ENCODE measurements around the gene CHSY1. TPM values are rescaled to one million over a fixed set of nuclear protein-coding genes. Genes with fewer than 3 reads are reported as not detected.
A peak's percentile ranks its signal among the peaks of the same experiment; 100 is the strongest.
"Not testable (repeated sequence)": the region's sequence is repeated elsewhere in the genome, so short reads cannot be mapped to it uniquely, and the experiment has no call there.

The CHSY1 gene
- total RNA-seq, 4 donors from 2014 or later, result 25.6 to 62.8 (median 46.0) TPM

DNA sequence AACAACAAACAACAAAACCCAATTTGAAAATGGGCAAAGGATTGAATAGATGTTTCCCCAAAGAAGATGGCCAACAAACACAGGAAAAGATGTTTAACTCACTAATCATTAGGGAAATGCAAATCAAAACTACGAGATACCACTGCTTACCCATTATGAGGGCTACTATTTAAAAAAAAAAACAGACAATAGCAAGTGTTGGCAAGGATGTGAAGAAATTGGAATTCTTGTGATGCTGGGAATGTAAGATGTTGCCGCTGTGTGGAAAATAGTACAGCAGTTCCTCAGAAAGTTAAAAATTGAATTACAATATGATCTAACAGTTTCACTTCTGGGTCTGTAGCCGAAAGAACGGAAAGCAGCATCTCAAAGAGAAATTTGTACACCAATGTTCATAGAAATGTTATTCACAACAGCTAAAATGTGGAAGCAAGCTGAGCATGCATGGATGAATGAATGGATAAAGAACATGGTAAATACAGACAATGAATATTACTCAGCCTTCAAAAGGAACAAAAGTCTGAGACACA lies 121.9 kb downstream of the CHSY1 start:
- DNase-seq, result no peak
- H3K36me3 ChIP-seq, result no peaks in the 10 kb centered on the region
- H3K4me1 ChIP-seq, result peaks cover 0 to 9% of the 10 kb centered on the region in 2 donors
- no peak overlapping the region for H3K4me3 ChIP-seq
- TF ChIP-seq, protein P1, sequence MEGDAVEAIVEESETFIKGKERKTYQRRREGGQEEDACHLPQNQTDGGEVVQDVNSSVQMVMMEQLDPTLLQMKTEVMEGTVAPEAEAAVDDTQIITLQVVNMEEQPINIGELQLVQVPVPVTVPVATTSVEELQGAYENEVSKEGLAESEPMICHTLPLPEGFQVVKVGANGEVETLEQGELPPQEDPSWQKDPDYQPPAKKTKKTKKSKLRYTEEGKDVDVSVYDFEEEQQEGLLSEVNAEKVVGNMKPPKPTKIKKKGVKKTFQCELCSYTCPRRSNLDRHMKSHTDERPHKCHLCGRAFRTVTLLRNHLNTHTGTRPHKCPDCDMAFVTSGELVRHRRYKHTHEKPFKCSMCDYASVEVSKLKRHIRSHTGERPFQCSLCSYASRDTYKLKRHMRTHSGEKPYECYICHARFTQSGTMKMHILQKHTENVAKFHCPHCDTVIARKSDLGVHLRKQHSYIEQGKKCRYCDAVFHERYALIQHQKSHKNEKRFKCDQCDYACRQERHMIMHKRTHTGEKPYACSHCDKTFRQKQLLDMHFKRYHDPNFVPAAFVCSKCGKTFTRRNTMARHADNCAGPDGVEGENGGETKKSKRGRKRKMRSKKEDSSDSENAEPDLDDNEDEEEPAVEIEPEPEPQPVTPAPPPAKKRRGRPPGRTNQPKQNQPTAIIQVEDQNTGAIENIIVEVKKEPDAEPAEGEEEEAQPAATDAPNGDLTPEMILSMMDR (IDR thresholded peaks at IDR 0.05), result no peak
- TF ChIP-seq POLR2A (IDR thresholded peaks at IDR 0.05), result no peak
- no peak overlapping the region for H3K27ac ChIP-seq
- intact Hi-C loops (cut with DNase I; ENCODE audit: low total_unique reads), result no loop called here
- peaks cover 0 to 5% of the 10 kb centered on the region in 2 donors for H3K9me3 ChIP-seq
- no peaks in the 10 kb centered on the region for H3K27me3 ChIP-seq

DNA sequence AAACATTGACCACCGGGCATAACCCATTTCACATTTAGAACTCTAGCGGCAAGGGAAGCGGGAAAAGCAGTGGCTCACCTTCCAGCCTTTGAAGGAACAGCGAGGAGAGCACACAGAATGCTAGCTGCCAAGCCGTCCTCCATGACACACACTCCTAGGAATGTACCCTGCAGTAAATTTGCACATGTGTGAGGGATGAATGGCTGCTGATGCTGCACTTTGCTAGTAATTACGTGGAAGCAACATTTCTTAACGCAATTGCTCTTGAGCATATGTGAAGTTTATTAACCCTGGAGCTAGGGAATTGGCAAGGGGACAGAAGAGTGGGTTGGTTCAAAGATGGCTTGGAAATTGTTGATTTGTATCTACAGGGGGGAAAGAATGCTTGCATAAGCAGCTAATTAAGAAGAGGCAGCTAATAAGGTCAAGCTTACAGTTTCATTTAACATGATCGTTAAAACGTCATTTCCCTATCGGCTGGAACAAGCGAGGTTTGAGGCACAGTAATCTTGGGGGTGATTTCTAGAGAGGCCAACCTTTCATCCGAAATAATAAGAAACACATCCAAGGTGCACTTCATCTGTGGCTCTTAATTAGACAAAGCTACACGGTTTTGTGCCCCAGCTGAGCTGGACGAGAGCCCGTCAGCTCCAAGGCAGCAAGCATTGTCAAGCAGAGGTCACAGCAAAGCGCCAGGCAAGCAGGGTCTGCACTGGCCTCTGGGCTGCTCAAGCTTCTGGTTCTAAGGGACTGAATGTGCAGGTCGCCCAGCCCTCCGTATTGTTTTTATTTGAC lies 123.4 kb downstream of the CHSY1 start:
- H3K27ac ChIP-seq, result peak overlapping the region; percentile 71 to 82
- DNase-seq, result peak; percentile 45 to 48
- no peak overlapping the region for H3K4me3 ChIP-seq
- intact Hi-C loops (cut with DNase I; ENCODE audit: low total_unique reads), result no loop called here
- TF ChIP-seq, protein P1 (IDR thresholded peaks at IDR 0.05), result no peak
- TF ChIP-seq POLR2A (IDR thresholded peaks at IDR 0.05), result no peak
- peaks cover 0 to 9% of the 10 kb centered on the region in 2 donors for H3K4me1 ChIP-seq
- peaks cover 0 to 5% of the 10 kb centered on the region in 2 donors for H3K9me3 ChIP-seq
- H3K27me3 ChIP-seq, result no peaks in the 10 kb centered on the region
- no peaks in the 10 kb centered on the region for H3K36me3 ChIP-seq

DNA sequence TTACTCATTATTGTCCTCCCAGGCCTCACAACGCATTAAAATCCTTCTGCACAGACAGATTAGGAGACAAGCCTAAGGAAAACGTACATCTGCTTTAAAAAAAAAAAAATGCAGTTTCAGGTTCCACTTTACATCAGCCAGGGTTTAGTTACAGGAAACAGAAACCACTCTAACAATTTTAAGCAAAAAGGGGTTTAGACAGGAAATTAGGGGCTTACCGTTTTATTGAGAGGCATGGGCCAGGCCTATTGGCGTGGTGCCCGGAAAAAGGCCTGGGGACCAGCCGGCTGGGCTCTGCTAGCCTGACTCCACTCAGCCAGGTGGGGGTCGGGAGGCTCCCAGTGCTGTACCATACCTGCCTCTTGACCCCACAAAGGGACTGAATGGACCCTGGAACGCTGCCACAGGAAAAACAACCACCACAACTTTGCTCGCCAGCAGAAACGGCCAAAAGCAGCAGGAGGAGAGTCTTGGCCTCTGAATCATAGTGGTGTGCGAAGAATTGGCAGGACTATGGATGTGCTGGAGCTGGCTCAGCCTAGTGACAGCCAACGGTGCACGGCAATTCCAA lies 124.3 kb downstream of the CHSY1 start:
- peaks cover 0 to 5% of the 10 kb centered on the region in 2 donors for H3K9me3 ChIP-seq
- H3K4me1 ChIP-seq, result peaks cover 0 to 9% of the 10 kb centered on the region in 2 donors
- H3K36me3 ChIP-seq, result no peaks in the 10 kb centered on the region
- DNase-seq, result peak; percentile 71 to 80
- no peak overlapping the region for H3K4me3 ChIP-seq
- peak overlapping the region; percentile 71 to 82 for H3K27ac ChIP-seq
- intact Hi-C loops (cut with DNase I; ENCODE audit: low total_unique reads), result no loop called here
- TF ChIP-seq POLR2A (IDR thresholded peaks at IDR 0.05), result no peak
- TF ChIP-seq, protein P1 (IDR thresholded peaks at IDR 0.05), result no peak
- no peaks in the 10 kb centered on the region for H3K27me3 ChIP-seq

DNA sequence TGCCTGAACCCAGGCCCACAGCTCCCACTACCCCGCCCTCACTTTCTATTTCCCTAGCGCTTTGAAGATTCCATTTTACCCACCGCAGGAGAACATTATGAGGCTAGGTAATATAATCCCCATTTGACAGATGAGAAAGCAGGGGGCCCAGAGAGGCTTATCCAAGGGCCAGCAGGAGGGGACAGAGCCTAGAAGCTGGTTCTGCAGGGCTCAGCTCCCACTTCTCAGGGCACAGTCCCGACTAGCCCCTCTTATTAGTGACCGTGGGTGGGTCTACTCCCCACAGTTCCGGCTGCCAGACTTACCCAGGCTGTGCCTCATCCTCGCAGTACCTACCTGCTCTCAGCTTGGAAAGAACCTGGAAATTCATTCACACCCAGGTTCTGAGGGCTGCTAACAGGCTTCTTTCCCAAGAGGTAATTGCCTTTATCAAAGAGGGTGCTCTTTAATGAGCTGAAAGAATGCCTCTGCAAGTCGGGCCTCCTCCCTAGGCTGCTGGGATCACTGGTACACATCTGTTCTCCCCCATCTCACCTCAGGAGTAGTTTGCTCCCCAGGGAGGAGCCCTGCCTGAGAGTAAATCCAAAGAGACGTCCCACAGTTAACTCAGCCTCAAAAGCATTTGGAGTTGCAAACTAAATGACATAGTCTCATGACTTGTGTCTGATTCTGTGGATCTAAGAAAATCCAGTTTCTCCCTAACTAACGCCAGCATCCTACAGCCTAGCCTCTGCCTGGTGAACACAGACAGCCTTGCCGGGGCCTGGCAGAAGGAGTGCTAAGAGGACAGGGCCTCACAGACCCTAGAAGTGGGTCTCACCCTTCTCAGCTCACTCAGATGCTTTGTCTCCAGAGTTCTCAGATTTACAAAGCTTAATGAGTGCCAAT lies 125.0 kb downstream of the CHSY1 start:
- intact Hi-C loops (cut with DNase I; ENCODE audit: low total_unique reads), result no loop called here
- H3K4me1 ChIP-seq, result peaks cover 0 to 9% of the 10 kb centered on the region in 2 donors
- H3K36me3 ChIP-seq, result no peaks in the 10 kb centered on the region
- no peaks in the 10 kb centered on the region for H3K27me3 ChIP-seq
- peak overlapping the region; percentile 71 to 82 for H3K27ac ChIP-seq
- H3K4me3 ChIP-seq, result no peak overlapping the region
- TF ChIP-seq, protein P1 (IDR thresholded peaks at IDR 0.05), result no peak
- TF ChIP-seq POLR2A (IDR thresholded peaks at IDR 0.05), result no peak
- peaks cover 0 to 5% of the 10 kb centered on the region in 2 donors for H3K9me3 ChIP-seq
- DNase-seq, result no peak

DNA sequence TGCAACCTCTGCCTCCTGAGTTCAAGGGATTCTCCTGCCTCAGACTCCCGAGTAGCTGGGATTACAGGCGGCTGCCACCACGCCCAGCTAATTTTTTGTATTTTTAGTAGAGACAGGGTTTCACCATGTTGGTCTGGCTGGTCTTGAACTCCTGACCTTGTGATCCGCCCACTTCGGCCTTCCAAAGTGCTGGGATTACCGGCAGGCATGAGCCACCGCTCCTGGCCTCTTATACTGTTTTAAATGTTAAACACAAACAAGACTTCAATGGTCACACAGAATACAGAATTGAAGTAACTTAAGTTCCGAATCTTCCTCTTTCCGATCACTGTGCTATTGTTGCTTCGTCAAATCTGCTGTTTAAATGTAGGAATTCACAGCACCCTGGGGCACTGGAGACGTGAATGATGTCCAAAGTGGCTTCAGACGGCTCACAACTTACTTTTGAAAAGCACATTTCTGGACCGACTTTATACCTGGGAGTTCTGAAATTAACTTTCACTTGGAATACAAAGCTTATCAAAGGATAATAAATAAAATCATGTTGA lies 125.9 kb downstream of the CHSY1 start:
- DNase-seq; intact Hi-C loops (cut with DNase I; ENCODE audit: low total_unique reads): not testable (repeated sequence)

More for the DNA sequence above, 125.9 kb downstream of the CHSY1 start:
- H3K4me3 ChIP-seq, H3K9me3 ChIP-seq, H3K27me3 ChIP-seq, H3K36me3 ChIP-seq, H3K27ac ChIP-seq: not testable (repeated sequence)
- peaks cover 0 to 15% of the 10 kb centered on the region in 2 donors for H3K4me1 ChIP-seq

All from uterus (tissue), 4 donors.